ENCODE results near the gene SEC16B.

The SEC16B gene

GRCh38 chr1:177978530-177978929 lies 8.7 kb upstream of the SEC16B start:
- DNase-seq, result no peak

GRCh38 chr1:177977141-177977540 lies 7.3 kb upstream of the SEC16B start:
- no peak for DNase-seq

- DNase-seq, result no peak
Observed at GRCh38 chr1:177976596-177976995, 6.7 kb upstream of the SEC16B start.

- no peak for DNase-seq
Observed at GRCh38 chr1:177975588-177976495, 6.0 kb upstream of the SEC16B start.

- no peak for DNase-seq
Observed at GRCh38 chr1:177973585-177973984, 3.7 kb upstream of the SEC16B start.

GRCh38 chr1:177969109-177969508 lies 749 bp downstream of the SEC16B start:
- DNase-seq, result no peak

- no peak for DNase-seq
Observed at GRCh38 chr1:177966199-177966598, 3.7 kb downstream of the SEC16B start.

- DNase-seq, result no peak
Observed at GRCh38 chr1:177965293-177965692, 4.6 kb downstream of the SEC16B start.

- no peak for DNase-seq
Observed at GRCh38 chr1:177964336-177964735, 5.5 kb downstream of the SEC16B start.

GRCh38 chr1:177960939-177961622 lies 8.8 kb downstream of the SEC16B start:
- no peak for DNase-seq

GRCh38 chr1:177959811-177960515 lies 9.9 kb downstream of the SEC16B start:
- DNase-seq, result no peak

GRCh38 chr1:177958092-177958491 lies 11.8 kb downstream of the SEC16B start:
- no peak for DNase-seq

GRCh38 chr1:177954076-177954475 lies 15.8 kb downstream of the SEC16B start:
- no peak for DNase-seq

GRCh38 chr1:177953549-177953948 lies 16.3 kb downstream of the SEC16B start:
- no peak for DNase-seq

- DNase-seq, result no peak
Observed at GRCh38 chr1:177952691-177953090, 17.2 kb downstream of the SEC16B start.

GRCh38 chr1:177952249-177952648 lies 17.6 kb downstream of the SEC16B start:
- no peak for DNase-seq

GRCh38 chr1:177950506-177950905 lies 19.4 kb downstream of the SEC16B start:
- no peak for DNase-seq

GRCh38 chr1:177948336-177948972 lies 21.4 kb downstream of the SEC16B start:
- DNase-seq, result peak; percentile 60

GRCh38 chr1:177947623-177948022 lies 22.2 kb downstream of the SEC16B start:
- DNase-seq, result no peak

- DNase-seq, result peak; percentile 66
Observed at GRCh38 chr1:177945943-177946650, 23.8 kb downstream of the SEC16B start.

GRCh38 chr1:177944016-177944949 lies 25.6 kb downstream of the SEC16B start:
- no peak for DNase-seq
